Neural progenitor cell (in vitro differentiated cells): ENCODE results near the gene NCR2.

ENCODE experiments used
- EZH2 ChIP-seq: fragments of 200-600 bp; sonication (generic); IDR thresholded peaks from 2 replicates; pipeline ENCODE4 v1.6.1; 2017; ENCODE audit warnings: antibody characterized with exemption, mild to moderate bottlenecking, moderate library complexity
- EZH2phosphoT487 ChIP-seq: fragments of 200-600 bp; sonication (generic); IDR thresholded peaks from 2 replicates; pipeline ENCODE4 v1.6.1; 2017; ENCODE audit warnings: antibody characterized with exemption
- TF ChIP-seq, protein P1 (sequence below): fragments of 200-600 bp; sonication (generic); IDR thresholded peaks from 2 replicates; pipeline ENCODE4 v1.5.1; 2017; ENCODE audit warnings: antibody characterized with exemption, mild to moderate bottlenecking

DNA sequence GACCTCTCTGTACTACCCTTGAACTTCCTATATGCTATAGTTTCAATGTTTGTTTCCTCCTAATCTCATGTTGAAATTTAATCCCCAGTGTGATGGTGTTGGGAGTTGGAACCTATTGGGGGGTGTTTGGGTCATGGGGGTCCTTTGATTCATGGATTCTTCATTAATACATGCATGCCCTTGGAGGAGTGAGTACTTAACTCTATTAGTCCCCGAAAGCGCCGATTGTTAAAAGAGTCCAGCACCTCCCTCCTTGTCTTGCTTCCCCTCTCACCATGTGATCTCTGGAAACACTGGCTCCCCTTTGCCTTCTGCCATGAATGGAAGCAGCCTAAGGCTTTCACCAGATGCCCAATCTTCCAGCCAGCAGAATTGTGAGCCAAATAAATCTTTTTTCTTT is 31.7 kb downstream of the NCR2 start:
- TF ChIP-seq EZH2 (no peak), EZH2phosphoT487 (no peak)
- TF ChIP-seq, protein P1, sequence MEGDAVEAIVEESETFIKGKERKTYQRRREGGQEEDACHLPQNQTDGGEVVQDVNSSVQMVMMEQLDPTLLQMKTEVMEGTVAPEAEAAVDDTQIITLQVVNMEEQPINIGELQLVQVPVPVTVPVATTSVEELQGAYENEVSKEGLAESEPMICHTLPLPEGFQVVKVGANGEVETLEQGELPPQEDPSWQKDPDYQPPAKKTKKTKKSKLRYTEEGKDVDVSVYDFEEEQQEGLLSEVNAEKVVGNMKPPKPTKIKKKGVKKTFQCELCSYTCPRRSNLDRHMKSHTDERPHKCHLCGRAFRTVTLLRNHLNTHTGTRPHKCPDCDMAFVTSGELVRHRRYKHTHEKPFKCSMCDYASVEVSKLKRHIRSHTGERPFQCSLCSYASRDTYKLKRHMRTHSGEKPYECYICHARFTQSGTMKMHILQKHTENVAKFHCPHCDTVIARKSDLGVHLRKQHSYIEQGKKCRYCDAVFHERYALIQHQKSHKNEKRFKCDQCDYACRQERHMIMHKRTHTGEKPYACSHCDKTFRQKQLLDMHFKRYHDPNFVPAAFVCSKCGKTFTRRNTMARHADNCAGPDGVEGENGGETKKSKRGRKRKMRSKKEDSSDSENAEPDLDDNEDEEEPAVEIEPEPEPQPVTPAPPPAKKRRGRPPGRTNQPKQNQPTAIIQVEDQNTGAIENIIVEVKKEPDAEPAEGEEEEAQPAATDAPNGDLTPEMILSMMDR = no peak
